NCI-H526 (cell line): Measurements from ENCODE around the gene AGBL5.
"Not testable (repeated sequence)": the region's sequence is repeated elsewhere in the genome, so short reads cannot be mapped to it uniquely, and the experiment has no call there.

Source experiments
- DNase-seq, 2 experiments: peaks; one replicate each; lab custom pipeline; 2025; lab: John Stamatoyannopoulos, UW

Gene AGBL5

GRCh38 chr2:27091746-27092695 is 40.6 kb downstream of the AGBL5 start:
- DNase-seq: no peak

DNA sequence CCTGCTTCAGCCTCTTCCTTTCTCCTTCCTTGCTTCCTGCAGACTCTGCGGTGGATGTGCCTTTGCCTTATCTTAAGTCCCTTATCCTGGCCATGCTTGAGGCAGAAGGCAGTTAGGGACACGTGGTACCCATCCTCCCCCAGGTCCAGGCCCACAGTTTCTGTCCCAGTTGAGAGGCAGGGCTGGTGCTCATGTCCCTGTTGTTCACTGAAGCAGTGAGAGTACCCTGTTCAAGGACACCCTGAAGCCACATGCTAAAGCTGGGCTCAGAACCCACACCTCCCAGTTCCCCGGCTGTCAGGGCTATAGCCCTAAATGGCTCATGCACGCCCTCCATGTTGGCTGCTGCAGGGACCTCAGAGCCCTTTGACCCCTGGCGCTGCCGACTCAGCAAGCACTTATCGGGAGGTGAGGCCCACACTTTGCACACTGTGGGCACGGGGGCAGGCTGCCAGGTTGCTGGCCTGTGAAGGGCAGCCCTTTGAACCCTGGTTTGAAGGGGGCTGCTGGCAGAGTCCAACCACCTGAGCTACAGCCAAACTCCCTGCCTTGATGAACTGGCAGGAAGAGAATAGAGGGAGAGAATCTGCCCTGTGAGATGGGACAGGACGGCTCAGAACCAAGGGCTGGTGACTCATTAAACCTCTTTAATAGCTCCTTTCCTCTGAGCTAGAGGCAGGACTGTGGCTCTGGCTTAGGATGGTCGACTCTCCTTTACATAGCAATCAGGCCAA is 41.4 kb downstream of the AGBL5 start:
- DNase-seq: no peak

GRCh38 chr2:27093430-27094352 is 42.2 kb downstream of the AGBL5 start:
- no peak for DNase-seq

GRCh38 chr2:27094353-27094984 is 43.0 kb downstream of the AGBL5 start:
- DNase-seq: no peak

DNA sequence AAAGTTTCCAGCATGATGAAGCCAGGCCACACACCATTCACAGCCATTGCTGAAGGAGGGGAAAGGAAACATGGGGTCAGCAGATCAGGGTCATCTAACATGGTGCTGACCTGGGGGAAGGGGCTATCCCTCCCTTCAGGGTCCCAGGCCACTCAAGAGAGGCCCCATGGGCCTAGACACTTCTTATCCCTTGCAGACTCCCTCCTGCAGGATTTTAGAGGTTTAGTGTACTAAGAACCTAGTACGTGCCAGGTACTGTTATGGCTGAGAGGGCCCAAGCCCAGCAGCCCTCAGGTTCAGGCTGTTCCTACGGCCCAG is 43.9 kb downstream of the AGBL5 start:
- DNase-seq: no peak

DNA sequence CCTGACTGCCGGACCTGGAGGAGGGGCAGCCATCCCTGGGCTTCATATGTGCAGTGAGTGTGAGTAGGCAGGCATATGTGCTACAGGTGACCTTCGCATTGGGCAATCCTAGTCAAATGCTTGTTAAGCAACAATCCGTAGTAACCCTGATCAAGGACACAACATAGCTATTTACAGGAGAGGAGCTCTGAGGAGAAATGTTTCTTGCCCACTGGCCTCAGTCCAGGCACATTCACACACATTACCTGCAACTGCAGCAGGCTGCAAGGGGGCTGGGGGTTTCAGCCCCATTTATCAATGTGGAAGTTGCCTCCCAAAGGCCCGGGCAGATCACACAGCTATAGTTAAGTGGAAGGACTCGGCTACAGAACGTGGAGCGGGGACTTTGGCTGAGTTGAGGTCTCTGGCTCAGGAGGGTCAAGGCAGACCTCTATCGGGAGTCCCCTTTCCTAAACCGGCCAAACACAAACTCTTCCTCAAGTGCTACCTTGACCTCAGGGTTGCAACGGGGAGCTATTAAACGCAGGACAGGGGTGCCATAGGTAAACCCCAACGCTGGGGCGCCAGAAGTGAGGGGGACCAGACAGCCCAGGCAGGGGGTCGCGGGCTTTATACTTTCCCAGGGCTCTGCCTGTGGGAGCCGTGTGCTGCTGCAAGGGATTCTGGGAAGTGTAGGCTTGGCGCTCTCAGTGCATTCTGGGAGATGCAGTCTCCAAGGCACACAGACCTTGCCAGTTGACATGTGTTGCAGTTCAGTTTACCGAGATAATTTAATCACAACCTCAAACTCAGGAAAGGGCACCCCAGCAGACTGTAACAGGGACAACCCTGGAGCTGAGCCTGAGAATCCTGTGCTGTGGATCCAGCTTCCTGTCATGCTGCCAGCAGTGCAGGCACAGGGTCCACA is 44.5 kb downstream of the AGBL5 start:
- DNase-seq: peak in 1 of 2 experiments; percentile 68

DNA sequence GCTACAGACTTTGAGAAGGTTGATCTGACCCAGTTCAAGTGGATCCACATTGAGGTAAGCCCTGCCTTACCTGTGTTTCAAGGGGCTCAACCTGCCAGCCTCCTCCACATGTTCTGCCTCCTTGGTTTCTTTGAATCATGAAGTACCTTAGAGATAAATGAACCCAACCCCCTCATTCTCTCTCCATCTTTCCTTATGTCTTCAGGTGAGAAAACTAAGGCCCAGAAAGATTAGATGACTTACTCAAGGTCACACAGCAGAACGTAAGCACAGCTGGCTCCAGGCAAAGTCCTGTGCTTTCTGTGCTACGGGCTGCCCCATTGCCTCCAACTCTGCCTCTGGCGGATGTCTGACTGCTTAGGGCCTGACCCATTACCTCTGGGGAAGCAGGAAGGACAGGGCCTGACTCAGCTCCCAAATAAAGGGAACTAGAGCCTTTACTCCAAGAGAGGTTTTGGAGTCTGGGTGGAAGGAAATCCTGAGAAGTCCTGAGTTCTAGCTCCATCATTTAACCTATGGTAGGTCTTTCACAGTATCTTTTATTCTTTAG is 45.4 kb downstream of the AGBL5 start:
- no peak for DNase-seq

- DNase-seq: no peak
These were observed 45.9 kb downstream of the AGBL5 start for GRCh38 chr2:27097341-27097740.

GRCh38 chr2:27099334-27099955 is 48.0 kb downstream of the AGBL5 start:
- DNase-seq: no peak

DNA sequence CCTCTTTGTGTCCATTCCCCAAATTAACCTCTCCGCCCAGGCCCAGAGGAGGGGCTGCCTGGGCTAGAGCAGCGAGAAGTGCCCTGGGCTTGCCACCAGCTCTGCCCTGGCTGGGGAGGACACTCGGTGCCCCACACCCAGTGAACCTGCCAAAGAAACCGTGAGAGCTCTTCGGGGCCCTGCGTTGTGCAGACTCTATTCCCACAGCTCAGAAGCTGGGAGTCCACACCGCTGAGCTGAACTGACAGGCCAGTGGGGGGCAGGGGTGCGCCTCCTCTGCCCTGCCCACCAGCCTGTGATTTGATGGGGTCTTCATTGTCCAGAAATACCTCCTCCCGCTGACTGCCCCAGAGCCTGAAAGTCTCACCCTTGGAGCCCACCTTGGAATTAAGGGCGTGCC is 48.6 kb downstream of the AGBL5 start:
- no peak for DNase-seq

- DNase-seq: no peak
These were observed 50.9 kb downstream of the AGBL5 start for GRCh38 chr2:27102329-27102728.

- DNase-seq: no peak
These were observed 54.5 kb downstream of the AGBL5 start for GRCh38 chr2:27105981-27106380.

- no peak for DNase-seq
These were observed 56.8 kb downstream of the AGBL5 start for GRCh38 chr2:27108221-27108620.

- DNase-seq: no peak
These were observed 57.6 kb downstream of the AGBL5 start for GRCh38 chr2:27109083-27109482.

DNA sequence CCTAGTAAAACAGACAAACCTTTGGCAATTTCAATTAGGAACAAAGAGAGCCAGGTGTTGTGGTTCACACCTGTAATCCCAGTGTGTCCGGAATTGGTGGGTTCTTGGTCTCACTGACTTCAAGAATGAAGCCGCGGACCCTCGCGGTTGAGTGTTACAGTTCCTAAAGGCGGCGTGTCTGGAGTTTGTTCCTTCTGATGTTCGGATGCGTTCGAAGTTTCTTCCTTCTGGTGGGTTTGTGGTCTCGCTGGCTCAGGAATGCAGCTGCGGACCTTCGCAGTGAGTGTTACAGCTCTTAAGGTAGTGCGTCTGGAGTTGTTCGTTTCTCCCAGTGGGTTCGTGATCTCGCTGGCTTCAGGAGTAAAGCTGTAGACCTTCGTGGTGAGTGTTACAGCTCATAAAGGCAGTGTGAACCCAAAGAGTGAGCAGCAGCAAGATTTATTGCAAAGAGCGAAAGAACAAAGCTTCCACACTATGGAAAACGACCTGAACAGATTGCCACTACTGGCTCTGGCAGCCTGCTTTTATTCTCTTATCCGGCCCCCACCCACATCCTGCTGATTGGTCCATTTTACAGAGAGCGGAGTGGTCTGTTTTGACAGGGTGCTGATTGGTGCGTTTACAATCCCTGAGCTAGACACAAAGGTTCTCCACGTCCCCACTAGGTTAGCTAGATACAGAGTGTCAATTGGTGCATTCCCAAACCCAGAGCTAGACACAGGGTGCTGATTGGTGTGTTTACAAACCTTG is 59.3 kb downstream of the AGBL5 start:
- DNase-seq: not testable (repeated sequence)

DNA sequence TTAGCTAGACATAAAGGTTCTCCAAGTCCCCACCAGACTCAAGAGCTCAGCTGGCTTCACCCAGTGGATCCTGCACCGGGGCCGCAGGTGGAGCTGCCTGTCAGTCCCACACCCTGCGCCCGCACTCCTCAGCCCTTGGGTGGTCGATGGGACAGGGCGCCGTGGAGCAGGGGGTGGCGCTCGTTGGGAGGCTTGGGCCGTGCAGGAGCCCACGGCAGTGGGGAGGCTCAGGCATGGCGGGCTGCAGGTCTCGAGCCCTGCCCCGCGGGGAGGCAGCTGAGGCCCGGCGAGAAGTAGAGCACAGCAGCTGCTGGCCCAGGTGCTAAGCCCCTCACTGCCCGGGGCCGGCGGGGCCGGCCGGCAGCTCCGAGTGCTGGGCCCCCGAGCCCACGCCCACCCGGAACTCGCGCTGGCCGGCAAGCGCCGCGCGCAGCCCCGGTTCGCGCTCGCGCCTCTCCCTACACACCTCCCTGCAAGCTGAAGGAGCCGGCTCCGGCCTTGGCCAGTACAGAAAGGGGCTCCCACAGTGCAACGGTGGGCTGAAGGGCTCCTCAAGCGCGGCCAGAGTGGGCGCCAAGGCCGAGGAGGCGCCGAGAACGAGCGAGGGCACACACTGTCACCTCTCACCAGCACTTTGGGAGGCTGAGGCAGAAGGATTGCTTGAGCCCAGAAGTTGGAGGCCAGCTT is 60.1 kb downstream of the AGBL5 start:
- not testable (repeated sequence) for DNase-seq

DNA sequence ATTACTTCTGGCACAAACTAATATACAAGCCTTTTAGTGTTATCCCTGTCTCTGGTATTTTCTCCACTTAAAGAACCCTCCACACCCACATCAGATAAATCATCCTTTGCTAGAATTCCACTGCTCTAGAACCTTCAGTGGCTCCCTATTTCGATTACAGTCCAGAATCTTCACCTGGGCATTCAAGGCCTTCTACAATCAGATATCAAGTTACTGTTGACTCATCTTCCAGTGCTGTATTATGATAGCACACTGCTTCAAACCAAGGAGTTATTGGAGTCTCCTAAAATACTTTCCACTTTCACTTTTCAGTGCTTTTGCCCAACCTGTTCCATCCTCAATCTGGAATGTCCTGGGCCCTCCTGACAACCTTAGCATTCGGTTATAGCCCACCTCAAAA is 64.1 kb downstream of the AGBL5 start:
- no peak for DNase-seq

DNA sequence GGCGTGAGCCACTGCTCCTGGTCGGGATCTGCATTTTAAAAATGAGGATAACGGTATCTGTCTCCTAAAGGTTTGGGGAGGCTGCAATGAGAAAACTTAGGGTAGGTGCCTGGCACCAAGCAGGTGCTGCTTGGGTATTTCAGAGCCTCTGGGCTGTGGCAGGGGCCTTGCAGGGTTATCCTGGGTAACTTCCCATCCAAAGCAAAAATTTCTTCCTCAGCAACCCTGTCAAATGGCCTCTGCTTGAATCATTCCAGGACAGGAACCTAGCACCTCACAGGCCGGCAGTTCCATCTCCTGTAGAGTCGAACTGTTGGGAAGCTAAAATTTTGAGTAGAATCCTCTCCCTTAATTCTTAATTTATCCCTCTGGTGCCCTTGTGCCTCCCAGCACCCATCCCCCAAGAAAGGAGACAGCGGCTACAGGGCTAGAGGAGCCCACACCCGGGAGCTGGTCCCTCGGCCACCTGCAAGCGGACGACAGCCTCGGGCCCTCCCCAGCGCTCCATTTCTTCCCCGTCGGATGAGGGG is 66.6 kb downstream of the AGBL5 start:
- no peak for DNase-seq
